Adrenal gland (tissue), 5 donors: ENCODE measurements around the gene CSNK1A1.
A peak's percentile ranks its signal among the peaks of the same experiment; 100 is the strongest.

ENCODE experiments used
- POLR2A ChIP-seq, 2 donors: fragments of 450-650 bp; IDR thresholded peaks; one replicate each; pipeline ENCODE4 v1.6.1; 2017; ENCODE audit warnings: antibody characterized with exemption in 2 of 2, mild to moderate bottlenecking in 2 of 2, moderate library complexity in 1 of 2
- TF ChIP-seq, protein P1 (sequence below), 6 experiments: fragments of 450-650 bp in 4 of 6; fragments of 200-600 bp in 2 of 6; sonication (generic) in 1 of 6; IDR thresholded peaks; 1 replicate in 5 of 6; 2 replicates in 1 of 6; pipeline versions ENCODE4 v1.5.1 to v1.8.0; 2016 to 2021; ENCODE audit warnings: antibody characterized with exemption in 6 of 6, mild to moderate bottlenecking in 2 of 6, moderate library complexity in 1 of 6
- donor health status: DM: no; HTN: no; CAD: no.

DNA sequence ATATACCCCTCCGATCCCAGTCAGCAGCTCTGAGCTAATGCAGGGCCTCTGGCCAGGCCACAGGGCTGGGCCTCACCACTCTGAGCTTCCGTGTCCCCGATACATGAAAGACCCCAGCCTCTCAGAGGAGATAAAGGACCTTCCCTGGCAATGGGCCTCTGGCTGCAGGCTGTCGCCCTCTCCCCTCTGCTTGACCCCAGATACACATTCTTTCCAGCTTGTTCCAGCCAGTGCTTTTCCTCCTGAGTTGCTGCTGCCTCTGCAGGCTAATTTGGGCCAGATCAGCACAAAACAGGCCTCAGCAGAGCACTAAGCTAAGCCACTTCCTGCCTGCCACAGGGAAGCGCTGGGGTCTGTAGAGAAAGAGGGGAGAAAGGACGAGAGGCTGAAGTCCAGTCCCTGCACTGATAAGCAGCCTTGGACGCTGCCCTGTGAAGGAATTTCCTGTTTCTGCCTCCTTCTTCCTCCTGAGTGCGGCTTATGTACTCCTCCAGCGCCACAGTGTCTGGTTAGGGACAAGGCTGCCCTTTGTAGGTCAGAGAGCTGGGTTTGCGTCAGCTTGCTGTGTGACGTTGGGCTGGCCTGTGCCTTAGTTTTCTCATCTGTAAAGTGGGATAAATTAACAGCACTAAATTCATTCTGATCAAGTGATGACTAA, 99.1 kb downstream of the CSNK1A1 start:
- TF ChIP-seq, protein P1, sequence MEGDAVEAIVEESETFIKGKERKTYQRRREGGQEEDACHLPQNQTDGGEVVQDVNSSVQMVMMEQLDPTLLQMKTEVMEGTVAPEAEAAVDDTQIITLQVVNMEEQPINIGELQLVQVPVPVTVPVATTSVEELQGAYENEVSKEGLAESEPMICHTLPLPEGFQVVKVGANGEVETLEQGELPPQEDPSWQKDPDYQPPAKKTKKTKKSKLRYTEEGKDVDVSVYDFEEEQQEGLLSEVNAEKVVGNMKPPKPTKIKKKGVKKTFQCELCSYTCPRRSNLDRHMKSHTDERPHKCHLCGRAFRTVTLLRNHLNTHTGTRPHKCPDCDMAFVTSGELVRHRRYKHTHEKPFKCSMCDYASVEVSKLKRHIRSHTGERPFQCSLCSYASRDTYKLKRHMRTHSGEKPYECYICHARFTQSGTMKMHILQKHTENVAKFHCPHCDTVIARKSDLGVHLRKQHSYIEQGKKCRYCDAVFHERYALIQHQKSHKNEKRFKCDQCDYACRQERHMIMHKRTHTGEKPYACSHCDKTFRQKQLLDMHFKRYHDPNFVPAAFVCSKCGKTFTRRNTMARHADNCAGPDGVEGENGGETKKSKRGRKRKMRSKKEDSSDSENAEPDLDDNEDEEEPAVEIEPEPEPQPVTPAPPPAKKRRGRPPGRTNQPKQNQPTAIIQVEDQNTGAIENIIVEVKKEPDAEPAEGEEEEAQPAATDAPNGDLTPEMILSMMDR (IDR thresholded peaks at IDR 0.05), result no peak
- TF ChIP-seq POLR2A (IDR thresholded peaks at IDR 0.05), result peak in 1 of 2 donors; percentile 25
